Smooth muscle cell (in vitro differentiated cells): ENCODE measurements around the gene SCNN1G. TPM values are rescaled to one million over a fixed set of nuclear protein-coding genes. Genes with fewer than 3 reads are reported as not detected.

ENCODE experiments used
- DNase-seq: peaks from one replicate; lab custom pipeline; 2025; ENCODE audit not compliant: unreplicated experiment; lab: John Stamatoyannopoulos, UW
- H2AFZ ChIP-seq: fragments of 200-600 bp; sonication (generic); 2 replicates; pipeline ENCODE4 v1.6.0; 2016; ENCODE audit warnings: antibody characterized with exemption, low read depth, mild to moderate bottlenecking
- H3F3A ChIP-seq: fragments of 200-600 bp; sonication (generic); 2 replicates; pipeline ENCODE4 v1.6.0; 2017; ENCODE audit warnings: antibody characterized with exemption, low read depth
- H3K27ac ChIP-seq: fragments of 200-600 bp; sonication (generic); 2 replicates; pipeline ENCODE4 v1.5.1; 2016; ENCODE audit warnings: low read depth, mild to moderate bottlenecking
- H3K27me3 ChIP-seq: fragments of 200-600 bp; sonication (generic); 2 replicates; pipeline ENCODE4 v1.6.1; 2016; ENCODE audit warnings: low read depth, mild to moderate bottlenecking
- H3K36me3 ChIP-seq: fragments of 200-600 bp; sonication (generic); 2 replicates; pipeline ENCODE4 v1.5.1; 2016; ENCODE audit warnings: low read depth
- H3K4me1 ChIP-seq: fragments of 200-600 bp; sonication (generic); 2 replicates; pipeline ENCODE4 v1.5.1; 2016; ENCODE audit warnings: low read depth
- H3K4me2 ChIP-seq: fragments of 200-600 bp; sonication (generic); 2 replicates; pipeline ENCODE4 v1.6.0; 2016; ENCODE audit warnings: mild to moderate bottlenecking
- H3K4me3 ChIP-seq: fragments of 200-600 bp; sonication (generic); 2 replicates; pipeline ENCODE4 v1.5.1; 2016; ENCODE audit warnings: mild to moderate bottlenecking
- H3K79me2 ChIP-seq: fragments of 200-600 bp; sonication (generic); 2 replicates; pipeline ENCODE4 v1.6.0; 2016; ENCODE audit warnings: low read depth, mild to moderate bottlenecking
- H3K9ac ChIP-seq: fragments of 200-600 bp; sonication (generic); 2 replicates; pipeline ENCODE4 v1.6.0; 2016; ENCODE audit warnings: low read depth
- H3K9me3 ChIP-seq: fragments of 200-600 bp; sonication (generic); replicated peaks from 2 replicates; pipeline ENCODE4 v1.5.1; 2016; ENCODE audit warnings: low read depth
- H4K20me1 ChIP-seq: fragments of 200-600 bp; sonication (generic); 2 replicates; pipeline ENCODE4 v1.6.0; 2016; ENCODE audit warnings: low read depth
- WGBS: methylation state at CpG from one replicate; pipeline ENCODE4 v1.1.7; 2016; ENCODE audit warnings: low lambda C conversion rate; 5-methylcytosine and 5-hydroxymethylcytosine counted together
- polyA plus RNA-seq: library from polyadenylated mRNA; unstranded; fragments of >200 nt; fragmentation: Nextera tagmentation; extraction: Ambion mirVana; gene quantifications from 2 replicates; pipeline ENCODE4 v1.2.1, GENCODE V29; 2016
- total RNA-seq: library from RNA; depleted of rRNA; stranded (reverse); fragments of >200 nt; gene quantifications from 2 replicates; pipeline ENCODE4 v1.2.3, GENCODE V29; 2014
- TF ChIP-seq, protein P1 (sequence below): fragments of 200-600 bp; sonication (generic); IDR thresholded peaks from 2 replicates; pipeline ENCODE4 v1.5.1; 2017; ENCODE audit warnings: borderline replicate concordance, mild to moderate bottlenecking, antibody characterized with exemption; ENCODE audit not compliant: insufficient read depth, poor library complexity, severe bottlenecking

The SCNN1G gene
- total and polyA plus RNA-seq, 2 experiments from 2014 or later: not detected

DNA sequence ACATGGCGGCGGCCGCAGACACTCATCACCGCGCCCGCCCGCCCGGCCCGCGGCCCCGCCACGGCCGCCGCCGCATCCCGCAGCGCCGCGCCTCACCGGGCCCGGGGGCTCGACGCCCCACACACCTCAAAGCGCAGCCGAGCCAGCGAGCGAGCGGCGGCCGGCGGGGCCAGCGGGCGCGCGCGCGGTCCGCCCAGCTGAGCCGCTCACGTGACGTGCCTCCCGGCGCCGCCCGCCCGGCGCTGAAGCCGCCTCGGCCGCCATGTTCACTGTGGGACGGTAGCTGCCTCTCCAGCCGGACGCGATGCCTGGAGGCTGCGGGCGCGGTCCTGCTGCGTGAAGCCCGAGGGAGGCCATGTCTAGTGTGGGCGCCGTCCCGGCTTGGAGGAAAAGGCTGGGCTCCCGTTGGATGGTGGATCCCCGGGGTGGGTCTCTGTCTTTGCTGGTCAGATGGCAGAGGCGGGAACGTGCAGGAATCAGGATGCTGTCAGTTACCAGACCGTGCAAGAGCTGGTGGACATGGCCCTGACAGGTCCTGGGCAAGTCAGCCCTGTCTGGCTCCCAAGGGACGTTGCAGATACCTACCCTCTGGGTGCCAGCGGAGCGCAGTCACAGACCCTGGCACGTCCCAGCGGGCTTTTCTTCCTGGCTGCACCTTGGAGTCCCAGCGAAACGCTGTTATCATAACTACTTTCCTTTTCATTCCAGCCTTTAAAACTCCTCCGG lies 33.1 kb upstream of the SCNN1G start, which contains the start of gene USP31:
TSS of gene USP31 (minus strand) at position 186 of the 726 bp plus-strand sequence. CDS start at position 4, 182 bp downstream.
- Histone ChIP-seq H3K36me3 (no peaks in the 10 kb centered on the region), H4K20me1 (peaks cover 33% of the 10 kb centered on the region), H3K4me2 (peak within 1 kb of the TSS; percentile 93), H3K79me2 (peaks cover 30% of the 10 kb centered on the region), H3K4me1 (peaks cover 12% of the 10 kb centered on the region), H3K9me3 (no peaks in the 10 kb centered on the region), H3K9ac (no peak within 1 kb of the TSS), H3K27ac (no peak within 1 kb of the TSS), H3F3A (no peaks in the 10 kb centered on the region), H3K27me3 (no peaks in the 10 kb centered on the region), H2AFZ (peak within 1 kb of the TSS; percentile 85), H3K4me3 (peak within 1 kb of the TSS; percentile 79)
- TF ChIP-seq, protein P1, sequence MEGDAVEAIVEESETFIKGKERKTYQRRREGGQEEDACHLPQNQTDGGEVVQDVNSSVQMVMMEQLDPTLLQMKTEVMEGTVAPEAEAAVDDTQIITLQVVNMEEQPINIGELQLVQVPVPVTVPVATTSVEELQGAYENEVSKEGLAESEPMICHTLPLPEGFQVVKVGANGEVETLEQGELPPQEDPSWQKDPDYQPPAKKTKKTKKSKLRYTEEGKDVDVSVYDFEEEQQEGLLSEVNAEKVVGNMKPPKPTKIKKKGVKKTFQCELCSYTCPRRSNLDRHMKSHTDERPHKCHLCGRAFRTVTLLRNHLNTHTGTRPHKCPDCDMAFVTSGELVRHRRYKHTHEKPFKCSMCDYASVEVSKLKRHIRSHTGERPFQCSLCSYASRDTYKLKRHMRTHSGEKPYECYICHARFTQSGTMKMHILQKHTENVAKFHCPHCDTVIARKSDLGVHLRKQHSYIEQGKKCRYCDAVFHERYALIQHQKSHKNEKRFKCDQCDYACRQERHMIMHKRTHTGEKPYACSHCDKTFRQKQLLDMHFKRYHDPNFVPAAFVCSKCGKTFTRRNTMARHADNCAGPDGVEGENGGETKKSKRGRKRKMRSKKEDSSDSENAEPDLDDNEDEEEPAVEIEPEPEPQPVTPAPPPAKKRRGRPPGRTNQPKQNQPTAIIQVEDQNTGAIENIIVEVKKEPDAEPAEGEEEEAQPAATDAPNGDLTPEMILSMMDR: no peak
- 2% methylated on average over 44 of the region's 75 CpGs for WGBS
- DNase-seq: peak; percentile 82

DNA sequence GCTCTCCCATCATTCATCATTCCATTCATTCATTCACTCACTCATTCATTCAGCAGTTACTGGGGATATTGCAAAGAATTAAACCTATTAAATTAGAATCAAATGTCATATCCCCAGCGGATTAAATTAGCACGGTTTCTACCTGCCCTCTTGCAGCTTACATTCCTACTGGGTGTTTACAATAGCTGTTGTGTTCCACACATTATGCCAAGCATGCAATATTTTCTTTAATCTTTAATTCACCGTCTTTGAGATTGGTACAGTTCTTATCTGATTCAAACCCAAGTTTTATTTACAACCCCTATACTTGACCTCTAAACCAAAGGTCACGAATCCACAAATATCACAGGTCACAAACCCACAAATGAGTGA lies 32.6 kb upstream of the SCNN1G start:
- H3K79me2 ChIP-seq: peaks cover 25% of the 10 kb centered on the region
- no peaks in the 10 kb centered on the region for H3K9me3 ChIP-seq
- TF ChIP-seq, protein P1: no peak
- peak overlapping the region; percentile 66 for H3K4me3 ChIP-seq
- H4K20me1 ChIP-seq: peaks cover 28% of the 10 kb centered on the region
- H3F3A ChIP-seq: no peaks in the 10 kb centered on the region
- H3K27me3 ChIP-seq: no peaks in the 10 kb centered on the region
- no peak for DNase-seq
- H3K4me2 ChIP-seq: peak overlapping the region; percentile 88
- 71% methylated on average over 4 of the region's 4 CpGs for WGBS
- peaks cover 12% of the 10 kb centered on the region for H3K4me1 ChIP-seq
- H3K27ac ChIP-seq: no peak overlapping the region
- H3K9ac ChIP-seq: no peak overlapping the region
- H3K36me3 ChIP-seq: no peaks in the 10 kb centered on the region
- peak overlapping the region; percentile 85 for H2AFZ ChIP-seq

DNA sequence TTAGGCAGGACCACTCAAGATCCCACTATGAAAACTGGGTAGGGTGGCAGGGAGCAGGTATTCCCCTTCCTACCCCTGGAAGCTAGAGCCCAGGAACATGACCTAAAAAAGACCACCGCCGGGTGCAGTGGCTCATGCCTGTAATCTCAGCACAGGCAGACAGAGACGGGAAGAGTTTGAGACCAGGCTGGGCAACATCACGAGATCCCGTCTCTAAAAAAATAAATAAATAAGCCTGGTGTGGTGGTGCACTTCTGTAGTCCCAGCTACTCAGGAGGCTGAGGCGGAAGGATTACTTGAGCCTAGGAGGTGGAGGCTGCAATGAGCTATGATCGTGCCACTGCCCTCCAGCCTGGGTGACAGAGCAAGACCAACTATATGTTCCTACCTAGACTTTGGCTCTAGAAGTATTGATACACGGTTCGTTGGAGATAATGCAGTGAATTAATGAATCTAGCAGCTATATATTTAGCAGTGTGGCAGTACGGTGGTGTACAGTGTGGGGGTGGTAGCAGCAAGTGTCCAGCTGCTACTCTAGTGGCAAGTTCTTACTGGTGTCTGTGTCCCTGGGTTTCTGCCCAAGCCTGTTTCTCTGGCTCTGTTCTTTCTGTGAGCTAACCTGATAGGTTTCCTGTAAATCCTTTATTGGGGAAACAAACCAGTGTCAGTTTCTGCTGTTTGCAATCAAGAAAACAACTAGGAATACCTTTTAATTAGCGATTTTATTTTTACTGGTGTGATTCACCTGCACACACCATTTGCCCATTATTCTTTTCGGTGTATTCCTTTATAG lies 30.0 kb upstream of the SCNN1G start:
- no peaks in the 10 kb centered on the region for H3F3A ChIP-seq
- TF ChIP-seq, protein P1: no peak
- 83% methylated on average over 12 of the region's 12 CpGs for whole genome bisulfite sequencing
- no peaks in the 10 kb centered on the region for H3K36me3 ChIP-seq
- no peak overlapping the region for H3K9ac ChIP-seq
- H4K20me1 ChIP-seq: peaks cover 5% of the 10 kb centered on the region
- peaks cover 10% of the 10 kb centered on the region for H3K79me2 ChIP-seq
- no peaks in the 10 kb centered on the region for H3K27me3 ChIP-seq
- no peak overlapping the region for H3K4me3 ChIP-seq
- H3K27ac ChIP-seq: no peak overlapping the region
- H3K4me1 ChIP-seq: peaks cover 5% of the 10 kb centered on the region
- H3K4me2 ChIP-seq: no peak overlapping the region
- DNase-seq: no peak
- H2AFZ ChIP-seq: no peak overlapping the region
- H3K9me3 ChIP-seq: no peaks in the 10 kb centered on the region
